C1 segment of cervical spinal cord (tissue), 14 donors: ENCODE data around the gene RGS9.
"Not testable (repeated sequence)": the region's sequence is repeated elsewhere in the genome, so short reads cannot be mapped to it uniquely, and the experiment has no call there.

Experiments used
- DNase-seq, 14 donors: peaks; one replicate each; lab custom pipeline; 2025; lab: John Stamatoyannopoulos, UW

RGS9 gene

DNA sequence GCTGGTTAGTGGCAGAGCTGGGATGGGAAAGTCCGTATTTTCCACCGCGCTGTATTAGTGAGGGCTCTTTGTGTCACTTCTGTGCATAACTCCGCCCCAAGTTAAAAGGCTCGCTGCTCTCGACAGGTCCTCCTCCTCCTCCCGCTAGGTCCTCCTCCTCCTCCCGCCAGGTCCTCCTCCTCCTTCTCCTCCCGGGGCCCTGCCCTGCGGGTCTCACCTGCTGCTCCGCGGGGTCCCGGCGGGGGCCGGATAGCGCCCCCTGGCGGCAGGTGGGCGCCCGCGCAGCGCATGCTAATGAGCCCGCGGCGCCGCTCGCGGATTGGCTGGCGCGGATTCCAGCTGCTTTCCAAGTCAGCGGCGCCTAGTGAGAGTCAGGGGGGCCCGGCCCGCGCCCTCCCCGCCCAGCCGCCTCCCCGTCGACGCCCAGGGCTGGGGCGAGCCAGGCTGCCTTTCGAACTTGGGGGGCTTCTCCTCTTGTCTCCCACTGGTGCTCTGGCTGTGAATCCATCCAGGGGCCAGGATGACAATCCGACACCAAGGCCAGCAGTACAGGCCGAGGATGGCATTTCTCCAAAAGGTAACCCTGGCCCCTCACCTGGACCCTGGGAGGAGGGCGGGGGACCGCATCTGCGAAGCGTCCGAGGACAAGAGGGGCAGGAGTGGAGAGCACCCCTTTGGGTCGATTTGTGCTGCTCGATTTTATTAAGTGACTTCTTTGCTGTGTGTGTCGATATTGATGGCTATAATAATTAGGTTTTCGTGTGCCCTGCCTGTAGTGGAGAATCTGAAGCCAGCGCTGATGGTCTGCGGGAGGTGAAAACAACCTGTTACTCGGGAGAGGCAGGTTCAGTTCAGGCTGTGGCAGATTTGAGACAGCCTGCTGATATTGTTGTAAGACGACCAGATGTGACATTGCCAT, at the start of gene RGS9:
RGS9 (plus strand) TSS at position 350 of the 919 bp plus-strand sequence; CDS start at position 521, 171 bp downstream.
- peak in 13 of 14 donors; percentile 44 to 90 (median 75) for DNase-seq

DNA sequence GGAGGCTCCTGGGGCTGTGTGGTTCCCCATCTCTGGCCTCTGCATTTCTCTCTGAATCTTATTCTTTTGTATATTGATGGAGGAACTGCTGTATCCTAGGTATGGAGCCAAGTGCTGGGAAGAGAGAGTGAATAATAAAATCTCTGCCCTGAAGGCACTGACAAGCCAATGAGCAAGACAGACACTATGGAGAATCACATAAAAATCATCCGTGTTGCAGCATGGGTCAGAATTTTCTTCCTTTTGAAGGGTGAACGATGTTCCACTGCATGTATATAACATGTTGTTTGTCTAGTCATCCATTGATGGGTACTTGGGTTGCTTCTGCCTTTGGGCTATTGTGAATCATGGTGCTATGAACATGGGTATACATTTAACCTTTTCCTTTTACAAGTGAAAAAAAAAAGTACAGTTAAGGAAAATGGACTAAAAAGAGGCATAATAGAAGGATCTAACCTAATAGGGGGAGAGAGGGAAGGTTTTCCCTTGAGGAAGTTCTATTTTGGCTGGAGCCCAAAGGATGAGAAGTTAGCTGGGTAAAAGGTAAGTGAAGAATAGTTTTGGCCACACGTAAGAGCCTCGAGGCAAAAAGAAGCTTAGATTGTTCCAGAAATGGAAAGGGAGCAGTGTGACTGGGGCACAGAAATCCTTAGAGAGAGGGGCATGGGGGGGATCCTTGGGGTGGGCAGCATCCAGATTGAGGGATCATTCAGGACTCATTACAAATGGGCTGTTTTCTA, 48.4 kb upstream of the RGS9 start:
- DNase-seq = no peak

DNA sequence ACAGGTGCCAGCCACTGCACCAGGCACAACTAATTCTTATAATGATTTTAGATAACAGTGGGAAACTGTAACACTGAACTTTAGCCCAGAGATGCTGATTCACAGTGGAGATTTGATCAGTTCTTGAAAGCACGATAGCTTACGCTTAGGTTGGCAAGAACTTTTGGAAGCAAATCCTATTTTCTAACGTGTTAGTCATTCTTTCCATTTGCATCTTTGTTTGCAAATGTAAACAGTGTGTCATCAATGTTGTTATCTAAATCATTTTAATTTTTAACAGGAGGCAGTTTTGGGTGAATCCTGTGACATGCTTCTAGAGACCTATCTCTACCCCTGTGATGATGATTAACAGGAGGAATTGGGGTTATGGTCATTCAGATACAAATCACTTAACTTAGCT, 44.9 kb upstream of the RGS9 start:
- no peak for DNase-seq

DNA sequence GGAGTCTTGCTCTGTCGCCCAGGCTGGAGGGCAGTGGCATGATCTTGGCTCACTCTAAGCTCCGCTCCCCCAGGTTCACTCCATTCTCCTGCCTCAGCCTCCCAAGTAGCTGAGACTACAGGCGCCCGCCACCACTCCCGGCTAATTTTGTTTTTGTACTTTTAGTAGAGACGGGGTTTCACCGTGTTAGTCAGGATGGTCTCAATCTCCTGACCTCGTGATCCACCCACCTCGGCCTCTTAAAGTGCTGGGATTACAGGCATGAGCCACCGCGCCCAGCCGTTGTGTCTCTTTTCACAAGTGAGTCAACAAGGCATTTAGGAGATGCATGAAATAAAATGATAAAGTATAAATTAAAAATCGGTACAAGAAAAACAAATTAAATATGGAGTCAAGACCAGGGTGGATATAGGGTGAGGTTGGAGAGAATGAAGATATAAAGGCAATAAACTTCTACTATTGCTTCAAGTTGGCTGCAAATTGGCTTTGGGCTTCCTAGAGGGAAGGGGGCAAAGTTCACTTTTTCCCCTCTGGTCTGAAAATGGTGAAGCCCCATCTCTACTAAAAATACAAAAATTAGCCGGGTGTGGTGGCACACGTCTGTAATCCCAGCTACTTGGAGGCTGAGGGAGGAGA, 44.3 kb upstream of the RGS9 start:
- not testable (repeated sequence) for DNase-seq

DNA sequence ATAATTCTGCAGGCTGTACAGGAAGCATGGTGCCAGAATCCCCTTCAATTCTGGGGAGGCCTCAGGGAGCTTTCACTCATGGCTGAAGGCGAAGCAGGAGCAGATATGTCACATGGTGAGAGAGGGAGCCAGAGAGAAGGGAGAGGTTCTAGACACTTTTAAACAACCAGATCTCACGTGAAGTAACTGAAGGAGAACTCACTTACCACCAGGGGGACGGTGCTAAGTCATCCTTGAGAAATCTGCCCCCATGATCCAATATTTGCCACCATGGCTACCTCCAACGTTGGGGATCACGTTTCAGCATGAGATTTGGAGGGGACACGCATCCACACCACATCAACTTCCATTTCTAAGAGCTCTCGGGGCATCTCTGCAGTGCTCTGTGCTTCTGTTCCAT, 43.2 kb upstream of the RGS9 start:
- no peak for DNase-seq

DNA sequence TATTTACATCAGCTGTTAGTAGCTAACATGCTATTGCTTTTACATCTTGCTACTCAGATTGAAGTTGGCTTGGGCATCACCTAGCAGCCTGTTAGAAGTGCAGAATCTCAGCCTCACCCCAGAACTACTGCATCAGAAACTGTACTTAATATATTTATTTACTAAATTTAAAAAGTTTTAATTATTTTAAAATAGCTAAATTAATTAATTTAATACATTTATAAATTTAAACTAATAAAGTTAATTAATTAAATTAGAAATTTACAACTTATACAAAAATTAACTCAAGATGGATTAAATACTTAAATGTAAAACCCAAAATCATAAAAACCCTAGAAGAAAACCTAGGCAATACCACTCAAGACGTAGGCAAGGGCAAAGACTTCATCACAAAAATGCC, 41.7 kb upstream of the RGS9 start:
- no peak for DNase-seq

DNA sequence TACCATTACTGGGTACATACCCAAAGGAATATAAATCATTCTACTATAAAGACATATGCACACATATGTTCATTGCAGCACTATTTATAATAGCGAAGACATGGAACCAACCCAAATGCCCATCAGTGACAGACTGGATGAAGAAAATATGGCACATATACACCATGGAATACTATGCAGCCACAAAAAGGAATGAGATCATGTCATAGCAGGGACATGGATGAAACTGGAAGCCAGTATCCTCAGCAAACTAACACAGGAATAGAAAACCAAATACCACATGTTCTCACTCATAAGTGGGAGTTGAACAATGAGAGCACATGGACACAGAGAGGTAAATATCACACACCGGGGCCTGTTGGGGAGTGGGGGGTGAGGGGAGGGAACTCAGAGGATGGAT, 40.8 kb upstream of the RGS9 start:
- DNase-seq = not testable (repeated sequence)

DNA sequence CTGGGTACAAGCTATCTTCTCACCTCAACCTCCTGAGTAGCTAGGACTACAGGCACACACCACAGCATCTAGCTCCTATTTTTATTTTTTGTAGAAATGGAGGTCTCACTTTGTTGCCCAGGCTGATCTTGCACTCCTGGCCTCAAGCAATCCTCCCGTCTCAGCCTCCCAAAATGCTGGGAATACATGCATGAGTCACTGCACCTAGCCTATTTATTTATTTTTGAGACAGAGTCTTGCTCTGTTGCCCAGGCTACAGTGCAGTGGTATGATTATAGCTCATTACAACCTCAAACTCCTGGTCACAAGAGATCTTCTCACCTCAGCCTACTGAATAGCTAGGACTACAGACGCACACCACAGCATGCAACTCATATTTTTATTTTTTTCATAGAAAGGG, 40.1 kb upstream of the RGS9 start:
- no peak for DNase-seq

DNA sequence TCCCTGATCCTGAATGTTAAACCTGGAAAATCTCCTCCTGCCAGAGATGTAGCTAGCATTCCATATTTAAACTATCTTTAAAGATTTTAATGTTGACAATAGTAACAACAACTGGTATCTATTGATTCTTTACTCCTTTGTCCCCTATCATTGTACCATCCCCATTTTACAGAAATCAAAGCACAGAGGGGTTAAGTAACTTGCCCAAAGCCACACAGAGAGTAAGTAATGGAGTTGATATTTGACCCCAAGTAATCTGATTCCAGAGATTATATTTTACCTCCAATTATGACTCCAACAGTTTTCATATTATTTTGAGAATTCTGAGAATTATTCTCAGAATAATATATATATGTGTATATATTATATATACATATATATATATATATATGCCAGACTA, 37.7 kb upstream of the RGS9 start:
- no peak for DNase-seq

DNA sequence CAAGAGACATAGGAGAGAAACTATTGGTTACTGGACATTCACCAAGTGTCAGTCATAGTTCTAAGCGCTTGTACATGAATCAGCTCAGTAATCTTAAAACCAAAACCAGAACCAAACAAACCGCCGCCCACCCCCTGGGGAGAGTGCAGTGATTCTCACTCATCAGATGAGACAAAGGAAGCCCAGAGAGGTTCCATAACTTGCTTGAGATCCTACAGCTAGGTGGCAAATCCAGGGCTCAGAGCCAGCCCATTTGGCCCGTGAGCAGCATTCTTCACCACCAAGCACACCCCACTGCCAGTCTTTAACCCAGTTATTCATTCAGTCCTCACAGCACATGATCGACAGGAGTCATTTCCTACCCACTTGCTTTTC, 37.2 kb upstream of the RGS9 start:
- DNase-seq = peak in 7 of 14 donors; percentile 25 to 58 (median 42)

DNA sequence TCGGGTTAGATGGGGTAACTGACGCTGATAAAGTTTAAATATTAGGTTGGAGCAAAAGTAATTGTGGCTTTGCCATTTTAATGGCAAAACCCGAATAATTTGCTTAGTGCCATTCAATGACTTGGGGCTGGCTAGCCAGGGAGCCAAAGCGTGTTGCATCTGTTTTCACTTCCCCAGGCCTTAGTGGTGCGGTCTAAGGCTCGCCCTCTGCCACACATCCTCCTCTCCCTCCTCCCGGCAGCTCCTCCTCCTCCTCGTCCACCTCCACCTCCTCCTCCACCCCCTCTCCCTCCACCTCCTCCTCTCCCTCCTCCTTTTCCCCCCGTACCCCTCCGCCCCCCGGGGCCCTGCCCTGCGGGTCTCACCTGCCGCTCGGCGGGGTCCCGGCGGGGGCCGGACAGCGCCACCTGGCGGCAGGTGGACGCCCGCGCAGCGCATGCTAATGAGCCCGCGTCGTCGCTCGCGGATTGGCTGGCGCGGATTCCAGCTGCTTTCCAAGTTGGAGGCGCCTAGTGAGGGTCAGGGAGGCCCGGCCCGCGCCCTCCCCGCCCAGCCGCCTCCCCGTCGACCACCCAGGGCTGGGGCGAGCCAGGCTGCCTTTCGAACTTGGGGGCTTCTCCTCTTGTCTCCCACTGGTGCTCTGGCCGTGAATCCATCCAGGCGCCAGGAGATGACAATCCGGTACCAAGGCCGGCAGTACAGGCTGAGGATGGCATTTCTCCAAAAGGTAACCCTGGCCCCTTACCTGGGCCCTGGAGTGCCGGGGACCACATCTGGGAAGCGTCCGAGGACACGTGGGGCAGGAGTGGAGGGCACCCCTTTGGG, 36.6 kb upstream of the RGS9 start:
- DNase-seq = peak in 13 of 14 donors; percentile 42 to 90 (median 81)

DNA sequence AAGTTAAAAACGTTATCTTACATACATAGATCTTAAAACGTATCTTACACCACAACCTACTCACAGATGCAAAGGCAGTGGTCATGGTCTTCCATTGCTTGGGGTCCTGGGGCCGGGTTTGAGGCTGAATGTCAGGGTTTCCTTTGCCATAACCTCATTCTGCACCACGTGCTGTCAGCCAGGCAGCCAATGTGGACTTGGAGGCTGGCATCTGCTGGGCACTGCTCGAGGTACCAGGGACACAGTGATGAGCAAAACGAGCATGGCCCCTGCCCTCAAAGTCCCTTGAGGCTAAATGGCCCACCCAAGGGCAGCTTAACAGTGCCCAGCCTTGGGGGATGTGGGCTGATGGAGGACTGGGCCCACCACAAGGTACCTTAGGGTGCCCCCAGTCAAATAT, 35.8 kb upstream of the RGS9 start:
- peak in 1 of 14 donors; percentile 5 for DNase-seq

DNA sequence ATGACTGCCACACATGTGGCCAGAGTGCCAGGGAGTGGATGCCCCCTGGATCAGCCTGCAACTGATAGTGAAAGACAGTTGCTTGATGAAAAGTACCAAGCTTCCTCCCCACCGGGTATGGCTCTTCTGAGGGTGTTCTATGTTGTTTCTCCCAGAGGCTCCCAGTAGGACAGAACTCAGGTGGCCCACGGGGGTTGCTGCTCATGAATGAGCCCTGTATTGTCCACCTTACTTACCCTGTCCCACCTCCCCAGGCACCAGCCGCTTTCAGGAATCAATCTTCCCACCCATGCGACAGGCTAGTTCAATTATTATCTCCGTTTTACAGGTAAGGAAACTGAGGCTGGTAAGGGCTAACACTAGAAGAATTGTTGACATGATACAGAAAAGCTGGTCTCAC, 34.9 kb upstream of the RGS9 start:
- no peak for DNase-seq

DNA sequence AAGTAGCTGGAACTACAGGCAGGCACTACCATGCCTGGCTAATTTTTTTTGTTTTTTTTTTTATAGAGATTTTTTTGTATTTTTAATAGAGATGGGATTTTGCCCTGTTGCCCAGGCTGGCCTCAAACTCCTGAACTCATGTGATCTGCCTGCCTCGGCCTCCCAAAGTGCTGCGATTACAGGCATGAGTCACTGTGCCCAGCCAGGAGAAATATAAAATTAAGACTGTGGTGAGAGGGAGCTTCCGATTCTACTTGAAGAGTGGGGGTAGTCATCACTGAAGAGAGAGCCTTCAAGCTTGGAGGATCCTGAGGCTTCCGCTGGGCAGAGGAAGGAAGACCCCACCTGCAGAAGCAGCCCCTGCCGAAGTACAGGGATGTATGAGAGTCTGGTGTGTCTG, 34.4 kb upstream of the RGS9 start:
- no peak for DNase-seq

DNA sequence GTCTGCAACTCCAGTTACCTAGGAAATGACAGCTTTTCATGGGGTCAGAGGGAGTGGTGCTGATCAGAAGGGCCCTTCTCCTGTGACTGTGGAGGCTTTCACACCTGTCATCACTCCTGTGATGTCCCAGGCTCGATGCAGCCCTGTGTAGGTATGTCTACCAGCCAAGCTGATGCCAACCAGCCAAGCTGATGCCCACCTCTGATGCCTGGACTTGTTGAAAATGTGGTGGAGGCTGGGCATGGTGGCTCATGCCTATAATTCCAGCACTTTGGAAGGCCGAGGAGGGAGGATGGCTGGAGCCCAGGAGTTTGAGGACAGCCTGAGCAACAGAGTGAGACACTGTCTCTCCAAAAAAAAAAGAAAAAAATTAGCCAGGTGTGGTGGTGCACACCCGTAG, 33.7 kb upstream of the RGS9 start:
- DNase-seq = no peak

DNA sequence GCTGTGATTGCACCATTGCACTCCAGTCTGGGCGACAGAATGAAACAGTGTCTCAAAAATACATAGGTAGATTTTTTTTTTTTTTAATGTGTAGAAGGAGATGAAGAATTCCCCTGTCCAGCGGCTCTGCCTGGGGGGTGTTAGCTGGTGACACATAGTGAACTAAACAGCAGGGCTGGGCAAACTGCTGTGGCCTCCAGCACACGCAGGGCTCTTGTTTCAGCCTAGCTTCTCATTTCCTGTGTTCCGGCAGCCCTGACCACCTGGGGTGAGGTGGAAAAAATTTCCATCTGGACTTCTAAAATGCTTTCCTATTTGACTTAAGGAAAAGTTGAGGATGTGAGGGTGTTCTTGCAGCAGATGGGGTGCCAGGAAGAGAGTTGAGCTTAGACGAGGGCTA, 33.3 kb upstream of the RGS9 start:
- no peak for DNase-seq

DNA sequence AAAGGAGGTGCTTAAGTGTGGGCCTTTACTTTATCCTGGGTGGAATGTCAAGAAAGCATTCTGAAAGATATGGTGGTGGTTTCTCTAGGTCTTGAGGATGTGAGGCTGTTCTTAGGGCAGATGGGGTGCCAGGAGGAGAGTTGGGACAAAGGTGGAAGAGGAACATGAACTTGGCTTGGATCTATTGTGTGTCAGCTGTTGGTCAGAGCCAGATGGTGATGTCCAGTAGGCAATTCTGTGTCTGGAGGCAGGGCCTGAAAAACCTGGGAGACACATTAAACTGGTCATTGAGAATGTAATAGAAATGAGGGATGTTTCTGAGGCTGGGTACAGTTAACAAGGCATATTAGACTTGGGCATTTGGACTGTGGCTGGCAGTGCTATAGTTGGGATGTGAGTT, 32.6 kb upstream of the RGS9 start:
- peak in 1 of 14 donors; percentile 61 for DNase-seq

DNA sequence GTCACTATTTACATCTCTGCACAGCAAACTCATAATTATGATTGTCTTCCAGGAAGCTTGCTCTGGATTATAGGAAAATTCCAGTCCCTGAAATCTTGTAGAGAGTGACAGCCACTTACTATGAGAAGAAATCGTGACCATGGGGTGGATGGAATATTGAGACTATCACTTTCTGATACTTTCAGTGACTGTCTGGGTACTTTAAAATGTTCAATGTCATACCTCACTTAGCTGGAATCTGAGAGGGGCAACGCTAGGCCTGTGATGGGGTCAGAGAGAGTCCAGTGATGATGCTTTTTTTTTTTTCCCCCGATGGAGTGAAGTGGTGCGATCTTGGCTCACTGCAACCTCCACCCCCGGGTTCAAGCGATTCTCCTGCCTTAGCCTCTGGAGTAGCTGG, 32.2 kb upstream of the RGS9 start:
- DNase-seq = no peak

DNA sequence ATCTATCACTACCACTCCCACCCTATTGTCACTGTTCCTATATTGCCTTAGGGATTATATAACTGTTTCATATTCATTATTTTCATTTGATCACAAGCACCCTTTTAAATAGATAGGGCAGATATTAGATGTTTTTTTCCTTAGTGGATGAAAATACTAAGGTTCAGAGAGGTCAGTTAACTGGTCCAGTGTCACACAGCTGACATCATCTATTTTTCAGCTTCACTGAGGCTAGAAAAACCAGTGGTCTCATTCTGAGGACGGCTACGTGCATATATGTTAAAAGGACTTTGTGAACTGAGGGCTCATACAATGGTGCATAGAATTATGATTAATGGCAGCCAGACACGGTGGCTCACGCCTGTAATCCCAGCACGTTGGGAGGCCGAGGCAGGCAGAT, 29.0 kb upstream of the RGS9 start:
- no peak for DNase-seq

DNA sequence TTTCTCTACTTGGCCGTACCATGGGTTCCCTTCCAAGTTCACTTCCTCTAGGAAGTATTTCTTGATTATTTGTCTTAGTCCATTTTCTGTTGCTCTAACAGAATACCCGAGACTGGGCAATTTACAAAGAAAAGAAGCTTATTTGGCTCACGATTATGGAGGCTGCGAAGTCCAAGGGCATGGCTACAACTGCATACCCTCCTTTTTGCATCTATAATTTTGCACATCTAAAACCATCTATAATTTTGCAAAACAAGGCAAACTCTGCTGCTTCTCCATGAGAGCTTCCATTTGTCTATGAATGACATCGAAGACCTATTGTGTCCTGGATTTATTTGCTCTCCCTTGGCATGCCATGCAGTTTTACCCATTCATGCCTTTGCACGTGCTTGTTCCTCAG, 27.6 kb upstream of the RGS9 start:
- no peak for DNase-seq

DNA sequence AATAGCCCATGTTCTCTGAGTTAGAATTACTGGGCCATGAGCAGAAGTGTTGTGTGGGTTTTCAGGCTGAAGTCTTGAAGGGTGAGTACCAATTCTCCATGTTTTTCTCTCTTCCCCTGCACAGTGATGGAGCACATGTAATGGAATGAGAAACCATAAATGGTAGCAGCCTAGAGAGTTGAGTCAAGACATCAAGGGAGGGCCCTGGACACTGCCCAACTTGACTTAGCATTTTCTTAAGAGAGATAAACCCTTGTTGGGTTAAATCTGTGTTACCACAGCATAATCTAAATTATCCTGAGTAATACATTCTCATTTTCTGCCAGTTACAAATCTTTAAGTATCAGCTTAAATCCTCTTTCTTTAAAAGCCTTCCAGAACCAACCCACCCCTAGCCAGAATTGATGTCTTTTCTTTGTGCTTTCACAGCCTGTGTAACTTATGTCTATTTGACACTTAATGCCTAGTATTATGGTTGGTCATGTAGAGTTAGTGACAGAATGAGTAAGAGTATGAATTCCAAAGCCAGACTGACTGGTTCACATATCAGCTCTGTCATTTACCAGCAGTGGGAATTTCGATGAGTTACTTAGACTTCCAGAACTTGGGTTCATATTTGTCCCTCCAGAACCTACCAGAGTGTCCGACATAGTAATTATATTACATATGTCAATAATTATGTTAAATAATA, 27.0 kb upstream of the RGS9 start:
- no peak for DNase-seq
